Ovary (tissue), 3 donors: Measurements from ENCODE around the gene YWHAG.
"Not testable (repeated sequence)": the region's sequence is repeated elsewhere in the genome, so short reads cannot be mapped to it uniquely, and the experiment has no call there.

Experiments
- CTCF ChIP-seq, 3 donors: fragments of 450-650 bp in 2 of 3; fragments of 200-600 bp in 1 of 3; IDR thresholded peaks; one replicate each; pipeline versions ENCODE4 v1.5.1 to v1.8.0; 2016 to 2022; ENCODE audit warnings: antibody characterized with exemption in 3 of 3, mild to moderate bottlenecking in 1 of 3
- EP300 ChIP-seq: sonication (generic); formaldehyde crosslinking; IDR thresholded peaks from one replicate; pipeline ENCODE4 v1.6.1; 2017; ENCODE audit warnings: antibody characterized with exemption
- POLR2A ChIP-seq: fragments of 450-650 bp; IDR thresholded peaks from one replicate; pipeline ENCODE4 v1.6.1; 2017; ENCODE audit warnings: antibody characterized with exemption, mild to moderate bottlenecking, moderate library complexity
- donor health status: DM: no; HTN: no; CAD: no.

GRCh38 chr7:76308874-76309273 lies 49.9 kb downstream of the YWHAG start:
- TF ChIP-seq POLR2A; CTCF (IDR thresholded peaks at IDR 0.05); EP300: not testable (repeated sequence)
